Mesenchymal stem cell (in vitro differentiated cells and primary cell): ENCODE data around the gene HS2ST1.

Source experiments
- DNase-seq: peaks from one replicate; pipeline ENCODE4 v3.0.0-alpha.2; 2013
- H2AFZ ChIP-seq: one replicate; pipeline ENCODE4 v1.6.1; 2013; ENCODE audit warnings: low read depth, mild to moderate bottlenecking, control low read depth, inconsistent platforms, low read length, moderate library complexity
- H2AK5ac ChIP-seq: 2 replicates; pipeline ENCODE4 v1.6.1; 2013; ENCODE audit warnings: low read length, moderate library complexity, mild to moderate bottlenecking, inconsistent platforms; ENCODE audit not compliant: severe bottlenecking
- H2BK120ac ChIP-seq: one replicate; pipeline ENCODE4 v1.6.1; 2013; ENCODE audit warnings: low read depth, mild to moderate bottlenecking, inconsistent platforms, low read length, moderate library complexity
- H2BK12ac ChIP-seq, 2 experiments: one replicate each; pipeline ENCODE4 v1.6.1; 2013; ENCODE audit warnings: inconsistent platforms in 2 of 2, low read length in 2 of 2, mild to moderate bottlenecking in 2 of 2, moderate library complexity in 2 of 2, control low read depth in 1 of 2
- H2BK15ac ChIP-seq: one replicate; pipeline ENCODE4 v1.6.1; 2013; ENCODE audit warnings: mild to moderate bottlenecking, low read depth, inconsistent platforms; ENCODE audit not compliant: poor library complexity, severe bottlenecking
- H2BK5ac ChIP-seq: 2 replicates; pipeline ENCODE4 v1.6.1; 2013; ENCODE audit warnings: low read depth, mild to moderate bottlenecking, low read length, control low read depth, inconsistent platforms; ENCODE audit not compliant: poor library complexity, severe bottlenecking
- H3K14ac ChIP-seq, 2 experiments: one replicate each; pipeline ENCODE4 v1.6.1; 2013; ENCODE audit warnings: inconsistent platforms in 2 of 2, low read length in 2 of 2, control low read depth in 1 of 2, mild to moderate bottlenecking in 1 of 2, moderate library complexity in 1 of 2
- H3K18ac ChIP-seq, 2 experiments: one replicate each; pipeline ENCODE4 v1.6.1; 2013; ENCODE audit warnings: inconsistent platforms in 2 of 2, low read length in 2 of 2, control low read depth in 1 of 2, low read depth in 1 of 2, mild to moderate bottlenecking in 1 of 2
- H3K23ac ChIP-seq, 2 experiments: one replicate each; pipeline ENCODE4 v1.6.1; 2013; ENCODE audit warnings: inconsistent platforms in 2 of 2, low read length in 2 of 2, mild to moderate bottlenecking in 2 of 2, moderate library complexity in 2 of 2, control low read depth in 1 of 2
- H3K27ac ChIP-seq: 2 replicates; pipeline ENCODE4 v1.5.1; 2013; ENCODE audit warnings: mild to moderate bottlenecking, moderate library complexity, low read length, control low read depth, inconsistent platforms; ENCODE audit not compliant: poor library complexity, severe bottlenecking
- H3K27me3 ChIP-seq, 2 experiments: 2 replicates each; pipeline versions ENCODE4 v1.6.1 to v1.7.0; 2013; ENCODE audit warnings: low read length in 2 of 2, mild to moderate bottlenecking in 2 of 2, moderate library complexity in 2 of 2, control low read depth in 1 of 2, inconsistent platforms in 1 of 2; ENCODE audit not compliant: control insufficient read depth in 1 of 2, insufficient read depth in 1 of 2
- H3K36me3 ChIP-seq, 2 experiments: 2 replicates each; pipeline versions ENCODE4 v1.6.1 to v1.7.0; 2013; ENCODE audit warnings: low read length in 2 of 2, control low read depth in 1 of 2, inconsistent platforms in 1 of 2, low read depth in 1 of 2, mild to moderate bottlenecking in 1 of 2; ENCODE audit not compliant: insufficient read depth in 2 of 2, control insufficient read depth in 1 of 2
- H3K4ac ChIP-seq, 2 experiments: one replicate each; pipeline ENCODE4 v1.6.1; 2013; ENCODE audit warnings: inconsistent platforms in 2 of 2, low read length in 2 of 2, mild to moderate bottlenecking in 2 of 2, moderate library complexity in 2 of 2, control low read depth in 1 of 2, low read depth in 1 of 2
- H3K4me1 ChIP-seq: 2 replicates; pipeline ENCODE4 v1.6.1; 2013; ENCODE audit warnings: low read depth, low read length, control low read depth; ENCODE audit not compliant: control insufficient read depth, insufficient read depth
- H3K4me2 ChIP-seq: 2 replicates; pipeline ENCODE4 v1.6.1; 2013; ENCODE audit warnings: low read length, mild to moderate bottlenecking, inconsistent platforms; ENCODE audit not compliant: poor library complexity, severe bottlenecking
- H3K4me3 ChIP-seq, 2 experiments: 2 replicates each; pipeline versions ENCODE4 v1.5.1 to v1.7.0; 2013; ENCODE audit warnings: low read length in 2 of 2, mild to moderate bottlenecking in 2 of 2, control low read depth in 1 of 2, low read depth in 1 of 2; ENCODE audit not compliant: insufficient read depth in 1 of 2
- H3K79me1 ChIP-seq: replicated peaks from 2 replicates; pipeline ENCODE4 v1.6.1; 2013; ENCODE audit warnings: mild to moderate bottlenecking, control low read depth, low read length, inconsistent platforms; ENCODE audit not compliant: poor library complexity, severe bottlenecking
- H3K9ac ChIP-seq: 2 replicates; pipeline ENCODE4 v1.7.0; 2013; ENCODE audit warnings: mild to moderate bottlenecking, low read length, moderate library complexity
- H3K9me3 ChIP-seq: 2 replicates; pipeline ENCODE4 v1.7.0; 2013; ENCODE audit warnings: mild to moderate bottlenecking, low read length; ENCODE audit not compliant: control insufficient read depth
- H4K8ac ChIP-seq: one replicate; pipeline ENCODE4 v1.6.1; 2013; ENCODE audit warnings: inconsistent platforms, mild to moderate bottlenecking, low read length, moderate library complexity
- H4K91ac ChIP-seq: one replicate; pipeline ENCODE4 v1.6.1; 2013; ENCODE audit warnings: mild to moderate bottlenecking, low read length, inconsistent platforms
- WGBS: methylation state at CpG from one replicate; pipeline ENCODE4 v1.1.7; 2013; ENCODE audit warnings: mixed read lengths; 5-methylcytosine and 5-hydroxymethylcytosine counted together

HS2ST1 gene

DNA sequence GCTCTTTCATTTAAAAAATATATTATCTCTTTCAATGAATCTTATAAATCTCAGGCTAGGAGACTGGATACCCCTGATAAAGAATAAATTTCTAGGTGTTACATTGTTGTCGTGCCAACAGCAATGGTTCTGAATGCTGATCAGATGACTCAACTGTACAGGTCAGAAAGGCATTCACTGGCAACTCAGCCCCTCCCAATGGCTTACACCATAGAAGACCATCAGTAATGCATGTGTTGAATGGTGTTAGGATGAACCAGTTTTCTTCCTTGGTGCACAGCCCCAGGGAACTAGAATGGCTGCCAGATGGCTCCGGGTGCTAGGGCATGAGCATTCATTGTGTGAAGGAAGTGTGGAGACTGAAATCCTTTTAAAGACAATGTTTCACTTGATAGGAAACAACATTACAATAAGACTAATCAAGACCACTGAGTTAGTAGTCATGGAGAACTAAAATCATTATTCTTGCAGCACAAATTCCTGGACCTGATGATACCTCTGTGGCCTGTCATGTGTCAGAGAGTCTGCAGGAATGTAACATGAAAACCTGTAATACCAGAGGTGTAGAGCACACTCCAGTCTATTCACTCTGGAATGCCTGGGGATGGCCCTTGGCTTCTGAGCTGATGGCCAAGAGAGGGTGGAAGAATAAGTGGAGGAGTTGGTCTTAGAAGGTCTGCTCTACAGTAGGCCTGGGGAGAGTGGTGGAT, 226.6 kb downstream of the HS2ST1 start:
- Histone ChIP-seq H3K4ac (no peak overlapping the region), H3K18ac (no peak overlapping the region), H4K91ac (no peak overlapping the region), H3K36me3 (no peaks in the 10 kb centered on the region), H3K79me1 (no peaks in the 10 kb centered on the region), H3K9me3 (no peaks in the 10 kb centered on the region), H4K8ac (no peak overlapping the region), H3K14ac (no peak overlapping the region), H2BK15ac (no peak overlapping the region), H2BK12ac (no peak overlapping the region), H3K4me2 (no peak overlapping the region), H3K4me3 (no peak overlapping the region), H3K27me3 (no peaks in the 10 kb centered on the region), H3K4me1 (peaks cover 2% of the 10 kb centered on the region), H2BK5ac (no peak overlapping the region), H2BK120ac (no peak overlapping the region), H3K27ac (no peak overlapping the region), H2AFZ (no peak overlapping the region), H3K9ac (no peak overlapping the region), H2AK5ac (no peak overlapping the region), H3K23ac (no peak overlapping the region)
- WGBS, result 88% methylated on average over 1 of the region's 2 CpGs
- no peak for DNase-seq

DNA sequence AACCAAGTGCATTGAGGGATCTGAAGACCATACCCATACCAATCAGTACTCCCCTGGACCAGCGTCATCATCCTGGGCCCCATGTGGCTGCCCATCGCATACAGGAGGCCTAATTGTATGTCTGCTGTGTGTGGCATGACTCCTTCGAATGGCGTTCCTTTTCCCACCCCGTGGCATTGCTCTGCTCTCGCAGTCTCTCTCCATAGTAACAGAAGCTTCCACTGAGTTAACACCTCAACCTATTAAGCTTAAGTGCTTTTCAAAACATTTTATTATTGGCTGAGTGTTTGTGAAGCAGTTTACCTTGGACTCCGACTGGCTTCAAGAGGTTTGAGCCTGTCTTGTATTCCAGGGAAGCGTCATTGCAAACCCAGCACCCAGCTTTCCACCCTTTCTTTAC, 227.1 kb downstream of the HS2ST1 start:
- Histone ChIP-seq H3K9me3 (no peaks in the 10 kb centered on the region), H3K4me2 (no peak overlapping the region), H4K8ac (no peak overlapping the region), H4K91ac (no peak overlapping the region), H2BK15ac (no peak overlapping the region), H3K4ac (no peak overlapping the region), H3K23ac (no peak overlapping the region), H3K9ac (no peak overlapping the region), H3K4me3 (no peak overlapping the region), H3K14ac (no peak overlapping the region), H3K27ac (no peak overlapping the region), H3K36me3 (no peaks in the 10 kb centered on the region), H2BK5ac (no peak overlapping the region), H2BK12ac (no peak overlapping the region), H2BK120ac (no peak overlapping the region), H3K27me3 (peaks cover 0 to 3% of the 10 kb centered on the region in 2 experiments), H3K4me1 (peaks cover 2% of the 10 kb centered on the region), H3K79me1 (no peaks in the 10 kb centered on the region), H2AK5ac (no peak overlapping the region), H2AFZ (no peak overlapping the region), H3K18ac (no peak overlapping the region)
- 87% methylated on average over 7 of the region's 8 CpGs for WGBS
- DNase-seq, result no peak

DNA sequence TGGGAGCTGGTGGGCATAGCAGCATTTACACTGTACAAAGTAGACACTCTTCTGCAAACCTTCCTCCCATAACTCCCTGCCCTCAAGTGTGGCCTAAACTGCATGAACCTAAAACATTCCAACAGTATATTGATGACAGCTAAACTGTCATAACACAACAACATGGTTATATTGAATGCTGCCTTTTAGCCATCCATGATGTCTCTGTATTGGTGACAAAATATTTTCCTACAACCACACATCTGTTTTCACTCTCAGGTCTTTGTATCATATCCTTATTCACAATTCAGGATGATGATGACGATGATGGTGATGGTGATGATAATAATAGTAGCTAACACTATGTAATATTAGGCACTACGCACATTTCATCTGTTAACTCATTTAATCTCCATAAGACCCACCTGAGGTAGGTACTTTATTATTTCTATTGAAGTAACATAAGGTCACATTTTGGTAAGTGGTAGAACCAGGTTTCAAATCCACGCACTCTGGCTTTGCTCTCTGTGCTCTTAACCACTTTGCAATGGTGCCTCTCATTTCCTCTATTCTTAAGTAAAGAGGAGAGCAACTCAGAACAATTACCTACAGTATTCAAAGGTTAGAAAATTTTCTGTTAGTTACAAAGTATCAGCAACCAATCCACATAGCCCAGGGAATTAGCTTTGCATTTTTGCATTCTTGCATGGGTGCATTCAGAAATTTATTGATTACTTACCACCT, 229.1 kb downstream of the HS2ST1 start:
- Histone ChIP-seq H3K9ac (no peak overlapping the region), H3K4ac (no peak overlapping the region), H3K4me3 (no peak overlapping the region), H3K23ac (no peak overlapping the region), H2AFZ (no peak overlapping the region), H2BK15ac (no peak overlapping the region), H3K79me1 (no peaks in the 10 kb centered on the region), H3K14ac (no peak overlapping the region), H3K9me3 (no peaks in the 10 kb centered on the region), H4K91ac (no peak overlapping the region), H2BK5ac (no peak overlapping the region), H2BK12ac (no peak overlapping the region), H4K8ac (no peak overlapping the region), H3K4me2 (no peak overlapping the region), H3K4me1 (peaks cover 2% of the 10 kb centered on the region), H2BK120ac (no peak overlapping the region), H3K27ac (no peak overlapping the region), H3K36me3 (no peaks in the 10 kb centered on the region), H3K27me3 (peaks cover 0 to 10% of the 10 kb centered on the region in 2 experiments), H2AK5ac (no peak overlapping the region), H3K18ac (no peak overlapping the region)
- no peak for DNase-seq
- WGBS, result no CpG with 5 or more reads among the region's 3 CpGs

DNA sequence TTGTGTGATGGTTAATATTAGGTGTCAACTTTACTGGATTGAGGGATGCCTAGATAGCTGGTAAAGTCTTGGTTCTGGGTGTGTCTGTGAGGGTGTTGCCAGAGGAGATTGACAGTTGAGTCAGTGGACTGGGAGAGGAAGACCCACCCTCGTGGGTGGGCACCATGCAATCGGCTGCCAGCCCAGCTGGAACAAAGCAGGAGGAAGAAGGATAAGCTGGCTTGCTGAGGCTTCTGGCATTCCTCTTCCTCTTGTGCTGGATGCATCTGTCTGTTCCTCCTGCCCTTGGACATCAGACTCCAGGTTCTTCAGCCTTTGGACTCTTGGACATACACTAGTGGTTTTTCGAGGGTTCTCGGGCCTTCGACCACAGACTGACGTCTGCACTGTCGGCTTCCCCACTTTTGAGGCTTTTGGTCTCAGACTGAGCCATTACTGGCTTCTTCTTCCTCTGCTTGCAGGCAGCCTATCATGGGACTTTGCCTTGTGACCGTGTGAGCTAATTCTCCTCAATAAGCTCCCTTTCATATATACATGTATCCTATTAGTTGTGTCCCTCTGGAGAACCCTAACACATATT, 230.0 kb downstream of the HS2ST1 start:
- Histone ChIP-seq H3K4me2 (no peak overlapping the region), H3K27me3 (peaks cover 0 to 15% of the 10 kb centered on the region in 2 experiments), H3K79me1 (no peaks in the 10 kb centered on the region), H2AK5ac (no peak overlapping the region), H3K9ac (no peak overlapping the region), H2BK120ac (no peak overlapping the region), H4K8ac (no peak overlapping the region), H3K14ac (no peak overlapping the region), H3K18ac (no peak overlapping the region), H3K4me3 (no peak overlapping the region), H2BK15ac (no peak overlapping the region), H2AFZ (no peak overlapping the region), H4K91ac (no peak overlapping the region), H3K9me3 (no peaks in the 10 kb centered on the region), H2BK12ac (no peak overlapping the region), H3K36me3 (no peaks in the 10 kb centered on the region), H2BK5ac (no peak overlapping the region), H3K23ac (no peak overlapping the region), H3K4me1 (peaks cover 2% of the 10 kb centered on the region), H3K4ac (no peak overlapping the region), H3K27ac (no peak overlapping the region)
- WGBS, result 81% methylated on average over 8 of the region's 8 CpGs
- DNase-seq, result no peak
